Suprapubic skin (tissue), 3 donors: ENCODE measurements around the gene TRIL.

Experiments
- CTCF ChIP-seq, 2 donors: fragments of 200-600 bp in 1 of 2; fragments of 450-650 bp in 1 of 2; sonication (generic) in 1 of 2; IDR thresholded peaks; one replicate each; pipeline ENCODE4 v1.5.1; 2016 to 2019; ENCODE audit warnings: antibody characterized with exemption in 2 of 2, mild to moderate bottlenecking in 1 of 2, moderate library complexity in 1 of 2
- EP300 ChIP-seq: sonication (generic); formaldehyde crosslinking; IDR thresholded peaks from one replicate; pipeline ENCODE4 v1.6.1; 2017; ENCODE audit warnings: antibody characterized with exemption
- POLR2A ChIP-seq, 2 donors: fragments of 450-650 bp; IDR thresholded peaks; one replicate each; pipeline ENCODE4 v1.6.1; 2017; ENCODE audit warnings: antibody characterized with exemption in 2 of 2, mild to moderate bottlenecking in 2 of 2, moderate library complexity in 2 of 2

DNA sequence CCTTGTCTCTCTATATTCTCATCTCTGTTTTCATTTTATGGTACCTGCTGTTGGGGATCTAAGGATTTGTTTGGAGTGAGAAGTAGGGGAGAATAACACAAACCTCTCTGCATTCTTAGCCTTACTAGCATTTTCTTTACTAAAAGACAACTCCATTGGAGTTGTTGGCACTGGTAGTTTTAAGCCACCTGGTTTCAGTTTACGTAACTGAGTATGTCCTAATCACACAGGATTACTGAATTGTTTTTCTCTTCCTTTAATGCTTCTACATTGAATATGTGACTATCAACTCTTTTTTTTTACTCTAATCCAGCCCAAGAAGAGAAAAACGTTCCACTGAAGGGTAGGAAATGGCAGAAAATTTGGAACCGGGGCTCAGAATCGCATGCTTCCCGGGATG lies 30.0 kb upstream of the TRIL start:
- TF ChIP-seq CTCF (IDR thresholded peaks at IDR 0.05) (no peak), POLR2A (IDR thresholded peaks at IDR 0.05) (no peak), EP300 (no peak)
